Fibroblast of lung (primary cell): Measurements from ENCODE around the gene CD3E.

Experiments
- CTCF ChIP-seq, 2 donors: IDR thresholded peaks in 1 of 2; conservative IDR thresholded peaks in 1 of 2; 1 replicate in 1 of 2; 2 replicates in 1 of 2; pipeline ENCODE4 v1.5.1; 2011 to 2012; ENCODE audit warnings: low read length in 2 of 2, control low read depth in 1 of 2, inconsistent platforms in 1 of 2, low read depth in 1 of 2, mild to moderate bottlenecking in 1 of 2
- EZH2 ChIP-seq: IDR thresholded peaks from 2 replicates; pipeline ENCODE4 v1.5.1; 2012; ENCODE audit warnings: low read length, control low read depth, mild to moderate bottlenecking; ENCODE audit errors: missing control alignments

DNA sequence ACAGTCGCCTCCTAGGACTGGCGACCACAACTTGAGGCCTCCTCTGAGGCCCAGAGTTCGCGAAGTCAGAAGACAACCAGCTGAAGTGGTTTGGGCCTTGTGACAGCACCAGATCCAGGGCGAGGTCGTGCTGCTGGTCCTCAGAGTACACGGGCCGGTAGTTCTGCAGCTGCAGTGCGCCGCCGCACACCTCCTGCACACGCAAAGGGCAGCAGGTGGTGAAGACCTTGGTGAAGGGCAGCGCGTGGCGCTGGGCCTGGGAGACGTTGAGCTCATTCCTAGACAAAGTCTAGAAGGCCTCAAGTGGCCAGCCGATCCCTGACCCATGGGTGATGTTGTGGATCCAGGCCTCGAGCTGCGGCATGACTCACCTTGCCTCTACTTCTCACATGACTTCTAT is 18.2 kb downstream of the CD3E start:
- TF ChIP-seq EZH2 (no peak), CTCF (conservative IDR thresholded peaks at IDR 0.05 in 1 of 2, IDR thresholded peaks at IDR 0.05 in 1 of 2; ENCODE audit: low read depth in 1 of 2, low read length in 2 of 2) (no peak)
